HG03558 (cell line): ENCODE measurements around the gene TRANK1.
"Not testable (repeated sequence)": the region's sequence is repeated elsewhere in the genome, so short reads cannot be mapped to it uniquely, and the experiment has no call there.

Source experiments
- ATAC-seq: cut with Tn5 transposase; IDR thresholded peaks from one replicate; pipeline ENCODE4 v1.9.1; 2021; ENCODE audit warnings: moderate number of reproducible peaks; ENCODE audit not compliant: unreplicated experiment; ENCODE audit errors: extremely low read depth

TRANK1 gene

DNA sequence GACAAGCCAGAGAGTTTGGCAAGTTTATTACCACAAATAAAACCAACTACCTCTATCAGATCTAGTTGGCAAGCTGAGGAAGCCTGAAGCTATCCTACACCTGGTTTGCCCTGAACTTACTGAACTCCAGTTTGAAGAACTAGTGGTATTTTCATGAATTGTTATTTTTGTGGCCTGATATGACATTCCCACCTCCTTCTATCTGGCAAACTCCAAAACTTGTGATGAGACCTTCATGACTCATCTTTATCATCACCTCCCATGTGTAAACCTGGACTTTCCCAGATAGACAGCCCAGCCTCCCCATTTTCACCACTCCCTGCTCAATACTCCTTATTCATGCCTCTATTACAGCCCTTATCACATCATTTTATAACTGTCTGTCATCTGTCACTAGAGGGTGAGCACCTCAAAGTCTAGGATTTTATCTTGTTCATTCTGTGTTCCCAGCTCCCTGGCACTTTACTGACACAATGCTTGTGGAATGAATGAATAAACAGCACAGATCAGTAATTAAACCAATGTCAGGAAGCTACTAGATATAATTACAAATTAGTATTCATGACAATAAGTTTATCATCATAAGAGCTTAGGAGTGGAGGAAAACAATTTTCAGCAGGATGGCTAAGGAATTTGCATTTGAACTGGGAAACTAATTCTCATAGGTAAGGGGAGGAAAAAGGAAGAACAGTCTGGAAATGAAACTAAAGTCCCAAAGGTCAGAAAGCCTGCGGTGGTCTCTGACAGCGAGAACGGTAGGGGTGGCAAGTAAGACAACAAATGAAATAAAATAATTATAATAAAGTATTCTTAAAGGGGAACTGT lies 13.2 kb upstream of the TRANK1 start:
- ATAC-seq = no peak

DNA sequence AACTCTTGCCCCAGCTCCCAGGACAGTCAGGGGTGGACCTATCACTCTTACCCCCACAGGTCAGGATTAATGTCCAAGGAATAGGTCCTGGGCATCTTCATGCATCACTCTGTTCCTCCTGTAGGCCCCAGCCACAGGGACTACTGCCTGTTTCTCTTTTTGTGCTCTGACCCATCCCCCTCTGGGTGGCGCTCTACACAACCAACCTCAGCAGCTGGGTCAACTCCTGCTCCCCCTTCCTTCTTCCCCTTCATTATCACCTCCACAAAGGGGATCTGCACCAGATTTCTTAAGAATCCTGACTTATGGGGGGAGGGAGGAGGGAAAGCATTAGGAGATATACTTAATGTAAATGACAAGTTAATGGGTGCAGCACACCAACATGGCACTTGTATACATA lies 12.2 kb upstream of the TRANK1 start:
- no peak for ATAC-seq

DNA sequence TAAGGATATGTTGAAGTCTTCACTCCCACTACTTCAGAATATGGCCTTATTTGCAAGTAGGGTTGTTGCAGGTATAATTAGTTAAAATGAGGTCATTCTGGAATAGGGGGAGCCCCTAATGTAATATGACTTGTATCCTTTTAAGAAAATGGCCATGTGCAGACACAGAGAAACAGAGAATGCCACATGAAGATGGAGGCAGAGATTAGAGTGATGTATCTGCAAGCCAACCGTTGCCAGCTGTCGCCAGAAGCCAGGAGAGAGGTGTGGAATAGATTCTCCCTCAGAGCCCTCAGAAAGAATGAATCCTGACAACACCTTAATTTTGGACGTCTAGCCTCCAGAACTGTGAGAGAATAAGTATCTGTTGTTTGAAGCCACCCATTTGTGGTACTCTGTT lies 11.3 kb upstream of the TRANK1 start:
- no peak for ATAC-seq

DNA sequence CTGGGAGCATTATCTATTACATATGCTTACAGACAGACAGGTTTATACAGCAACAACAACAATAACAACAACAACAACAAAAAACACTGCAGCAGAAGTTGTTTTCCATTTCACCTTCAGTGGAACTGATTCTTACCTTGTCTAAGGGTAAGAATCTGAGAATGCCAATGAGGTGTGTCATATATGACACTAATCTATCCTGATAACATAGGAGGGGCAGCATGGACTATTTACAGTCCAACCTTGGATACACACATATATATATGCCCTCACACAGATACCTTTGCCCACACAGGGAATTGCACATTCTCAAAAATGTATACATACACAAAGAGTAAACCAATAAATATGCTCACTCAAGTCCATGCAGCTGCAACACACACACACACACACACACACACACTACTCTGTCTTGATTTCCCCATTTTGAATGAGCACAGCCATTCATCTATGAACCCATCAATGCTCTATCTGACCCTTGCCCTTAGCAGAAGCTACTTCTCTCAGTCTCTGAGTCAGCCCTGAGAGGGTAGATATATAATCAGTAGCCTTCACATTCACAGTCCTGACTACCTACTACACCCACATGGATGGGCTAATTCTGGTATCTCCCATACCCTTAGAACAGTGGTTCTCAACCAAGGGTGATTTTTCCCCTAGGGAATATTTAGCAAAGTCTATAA lies 9.7 kb upstream of the TRANK1 start:
- ATAC-seq = no peak

DNA sequence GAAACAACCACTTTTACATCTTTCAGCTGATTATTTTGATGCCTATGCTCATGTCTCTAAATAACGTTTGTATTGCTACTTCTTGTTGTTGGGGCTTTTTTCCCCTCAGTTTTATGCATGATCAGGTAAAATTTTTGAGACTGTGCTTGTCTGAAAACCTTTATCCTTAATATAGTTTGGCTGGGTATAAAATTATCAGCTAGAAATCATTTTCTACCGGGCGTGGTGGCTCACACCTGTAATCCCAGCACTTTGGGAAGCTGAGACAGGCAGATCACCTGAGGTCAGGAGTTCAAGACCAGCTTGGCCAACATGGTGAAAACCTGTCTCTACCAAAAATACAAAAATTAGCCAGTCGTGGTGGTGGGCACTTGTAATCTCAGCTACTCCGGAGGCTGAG lies 3.0 kb upstream of the TRANK1 start:
- ATAC-seq = not testable (repeated sequence)

DNA sequence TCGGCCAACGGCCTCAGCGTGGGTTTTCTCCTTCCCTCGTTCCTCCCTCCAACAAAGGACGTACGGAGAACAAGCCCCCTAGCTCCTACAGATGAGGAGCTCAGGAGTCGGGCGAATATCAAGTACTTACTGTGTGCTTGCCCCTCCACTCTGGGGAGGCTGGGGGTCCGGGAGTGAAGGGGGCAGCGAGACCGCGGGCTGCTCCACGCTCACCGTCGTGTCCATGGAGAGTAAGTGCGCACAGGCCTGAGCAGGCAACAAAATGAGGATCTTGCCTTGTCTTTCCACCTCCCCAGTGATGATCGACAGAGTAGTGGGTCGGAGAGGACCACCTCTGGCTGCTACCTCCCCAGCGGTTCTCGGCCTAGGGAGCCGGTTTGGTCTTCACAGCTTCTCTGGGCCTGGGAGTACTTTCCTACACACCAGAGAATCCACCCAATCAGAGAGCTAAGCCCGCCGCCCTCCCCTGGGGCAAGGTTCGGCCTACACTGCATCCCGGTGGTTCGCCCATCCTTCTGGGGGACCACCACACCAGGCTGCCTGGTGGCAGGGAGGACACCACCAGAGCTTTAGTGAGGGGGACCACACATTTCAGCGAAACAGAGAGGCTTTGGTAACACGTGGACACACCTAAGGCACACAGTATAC lies 603 bp upstream of the TRANK1 start:
- no peak for ATAC-seq

DNA sequence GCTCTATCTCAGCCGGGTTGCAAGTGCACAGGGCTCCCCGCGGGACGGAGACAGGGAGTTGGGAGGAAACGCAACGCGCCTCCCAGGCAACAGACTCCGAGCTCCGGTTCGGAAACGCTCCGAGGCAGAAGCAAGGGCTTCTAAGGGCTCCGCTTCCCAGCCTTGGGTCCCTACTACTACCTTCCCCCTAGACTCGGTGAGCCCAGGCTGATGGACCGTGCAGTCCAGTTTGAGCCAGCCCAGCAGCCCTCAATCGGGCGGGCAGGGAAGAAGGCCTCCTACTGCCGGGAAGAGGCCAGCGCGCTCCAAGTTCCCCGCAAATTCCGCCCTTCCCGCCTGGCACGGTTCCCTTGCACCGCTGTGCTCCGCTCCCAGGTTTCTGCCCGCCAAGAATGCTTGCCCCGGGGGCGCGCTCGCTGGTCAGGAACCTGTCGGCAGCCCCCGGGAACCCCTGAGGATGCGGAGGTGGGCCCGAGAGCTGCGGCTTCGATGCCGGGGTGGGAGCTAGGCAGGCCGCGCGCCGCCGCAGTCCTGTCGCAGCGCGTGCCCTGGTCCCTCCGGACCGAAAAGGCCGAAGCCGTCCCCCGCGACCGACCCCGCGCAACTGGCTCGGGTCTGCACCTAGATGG lies 728 bp downstream of the TRANK1 start:
- peak; percentile 12 for ATAC-seq

DNA sequence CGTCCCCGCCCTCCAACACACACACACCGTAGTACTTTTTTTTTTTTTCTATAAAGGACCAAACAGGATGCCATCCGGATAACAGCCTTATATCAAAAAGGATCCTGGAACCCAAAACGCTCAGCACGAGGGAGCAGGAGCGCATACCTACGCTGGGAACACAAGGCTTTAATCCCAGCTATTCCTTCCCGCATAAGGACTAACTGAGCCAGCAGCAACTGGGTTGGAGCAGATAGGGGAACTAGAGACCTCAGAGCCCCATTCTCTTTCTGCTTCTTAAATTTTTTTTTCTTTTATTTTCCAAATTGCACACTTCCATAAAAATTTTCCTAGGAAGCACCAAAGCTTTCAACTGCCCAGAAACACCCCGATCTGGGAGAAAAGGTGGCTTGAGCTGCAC lies 1.3 kb downstream of the TRANK1 start:
- ATAC-seq = no peak

DNA sequence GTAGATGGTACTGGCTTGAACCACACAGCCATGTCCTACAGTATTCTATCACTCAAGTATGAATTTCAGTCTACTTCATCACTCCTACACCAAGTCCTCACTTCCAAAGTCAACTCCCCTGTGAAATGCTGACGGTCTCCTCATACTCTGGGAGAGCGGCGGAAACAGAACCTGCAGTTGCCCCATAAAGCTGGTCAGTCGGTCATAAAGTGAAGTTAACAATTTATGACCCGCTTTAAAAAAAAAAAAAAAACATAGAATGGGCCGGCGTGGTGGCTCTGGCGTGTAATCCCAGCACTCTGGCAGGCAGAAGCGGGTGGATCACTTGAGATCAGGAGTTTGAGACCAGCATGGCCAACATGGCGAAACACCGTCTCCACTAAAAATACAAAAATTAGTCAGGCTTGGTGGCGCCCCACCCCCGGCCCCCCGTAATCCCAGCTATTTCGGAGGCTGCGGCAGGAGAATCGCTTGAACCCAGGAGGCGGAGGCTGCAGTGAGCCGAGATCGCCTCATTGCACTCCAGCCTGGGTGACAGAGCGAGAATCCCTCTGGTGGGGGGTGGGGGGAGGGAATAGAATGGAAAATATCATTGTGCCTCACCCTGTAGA lies 2.1 kb downstream of the TRANK1 start:
- ATAC-seq = no peak

DNA sequence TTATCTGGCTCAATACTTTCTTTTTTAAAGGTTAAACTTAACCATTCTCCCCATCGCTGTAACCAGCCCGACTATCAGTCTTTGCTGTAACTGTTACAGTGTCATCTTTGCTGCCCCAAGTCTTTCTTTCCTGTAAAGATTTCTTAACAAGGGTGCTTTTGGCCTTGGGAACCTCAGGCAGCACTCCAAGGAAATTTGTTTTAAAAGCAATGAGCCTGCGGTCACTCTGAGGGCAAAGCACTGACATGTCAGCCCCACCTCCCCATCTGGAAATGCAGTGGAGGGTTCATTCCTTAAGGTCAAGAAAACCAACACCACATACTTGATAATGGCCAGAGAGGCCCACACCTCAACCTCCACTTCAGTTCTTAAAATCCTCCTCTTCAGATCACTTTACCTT lies 3.2 kb downstream of the TRANK1 start:
- ATAC-seq = no peak

DNA sequence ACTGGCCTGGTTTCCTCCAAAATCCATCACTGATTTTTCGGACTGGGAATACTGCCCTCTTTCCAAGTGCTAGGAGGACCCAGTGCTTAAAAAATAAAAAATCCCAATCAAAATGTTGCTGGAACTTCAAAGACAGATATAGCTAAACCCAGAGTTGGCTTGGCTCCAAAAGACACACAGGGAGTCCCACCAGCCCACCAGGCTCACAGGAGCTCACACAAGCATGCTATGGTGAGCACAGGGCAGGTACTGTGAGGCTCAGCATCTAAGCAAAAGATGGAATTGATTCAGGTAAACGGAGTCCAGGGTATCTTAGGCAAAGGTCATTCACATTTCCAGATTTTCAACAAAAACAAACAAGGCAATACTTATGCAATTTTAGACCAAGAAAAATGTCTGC lies 3.7 kb downstream of the TRANK1 start:
- no peak for ATAC-seq

DNA sequence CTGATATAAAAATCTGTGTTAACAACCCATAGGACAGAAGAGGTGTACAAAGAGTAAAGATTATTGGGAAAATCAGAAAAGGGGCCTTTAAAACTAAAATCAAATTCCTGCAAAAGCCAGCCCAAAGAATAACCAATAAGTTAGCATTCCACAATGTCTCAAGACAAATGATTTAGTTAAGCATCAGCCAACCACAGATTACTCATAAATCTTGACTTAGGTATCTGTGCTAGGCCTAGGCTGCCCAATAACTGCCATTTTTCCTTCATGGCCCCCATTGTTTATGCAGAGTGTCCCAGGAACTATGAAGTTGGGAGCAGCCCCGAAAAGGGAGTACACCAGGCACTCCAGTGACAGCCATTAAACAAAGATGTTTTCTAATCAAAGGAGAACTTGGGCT lies 7.4 kb downstream of the TRANK1 start:
- no peak for ATAC-seq

DNA sequence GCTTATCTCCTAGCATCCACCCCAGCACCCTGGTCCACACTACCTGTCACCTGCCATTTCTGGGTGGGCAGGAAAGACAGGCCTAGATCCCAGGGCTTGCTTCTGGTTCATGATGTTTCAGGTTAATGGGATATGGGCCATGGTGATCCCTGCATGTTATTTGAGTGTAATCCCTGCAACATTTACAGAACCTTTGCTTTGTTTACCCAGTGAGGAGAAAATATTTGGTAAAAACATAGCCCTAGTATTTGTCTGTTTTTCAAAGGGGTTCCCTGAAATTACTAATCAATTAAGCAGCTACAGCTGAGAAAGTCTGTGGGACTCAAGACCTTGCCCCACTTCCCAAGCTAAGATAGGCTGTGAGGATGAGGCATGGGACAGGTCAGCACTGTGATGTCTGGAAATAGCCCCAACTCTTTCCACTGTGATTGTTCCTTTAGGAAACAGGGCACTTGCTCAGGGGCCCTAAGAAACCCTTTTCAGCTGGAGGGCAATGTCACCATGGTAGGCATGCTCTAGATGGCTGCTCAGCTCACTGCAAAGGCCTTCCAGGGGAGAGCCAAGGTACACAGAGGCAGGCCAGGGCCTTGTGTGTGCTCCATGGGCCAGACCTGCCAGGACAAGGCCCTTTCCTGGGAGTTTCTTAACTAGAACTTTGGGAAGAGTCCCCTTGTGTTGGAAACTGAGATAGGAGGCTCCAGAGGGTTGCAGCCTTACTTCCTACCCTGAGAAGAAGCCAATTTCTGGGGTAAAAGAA lies 11.1 kb downstream of the TRANK1 start:
- ATAC-seq = no peak

DNA sequence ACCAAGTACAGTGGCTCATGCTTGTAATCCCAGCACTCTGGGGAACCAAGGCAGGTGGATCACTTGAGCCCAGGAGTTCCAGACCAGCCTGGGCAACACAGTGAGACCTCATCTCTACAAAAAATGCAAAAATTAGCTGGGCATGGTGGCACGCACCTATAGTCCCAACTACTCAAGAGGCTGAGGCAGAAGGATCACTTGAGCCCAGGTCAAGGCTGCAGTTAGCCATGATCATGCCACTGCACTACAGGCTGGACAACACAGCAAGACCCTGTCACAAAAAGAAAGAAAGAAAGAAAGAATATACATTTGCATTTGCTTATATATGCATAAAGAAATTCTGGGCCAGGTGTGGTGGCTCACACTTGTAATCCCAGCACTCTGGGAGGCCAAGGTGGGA lies 13.4 kb downstream of the TRANK1 start:
- not testable (repeated sequence) for ATAC-seq

DNA sequence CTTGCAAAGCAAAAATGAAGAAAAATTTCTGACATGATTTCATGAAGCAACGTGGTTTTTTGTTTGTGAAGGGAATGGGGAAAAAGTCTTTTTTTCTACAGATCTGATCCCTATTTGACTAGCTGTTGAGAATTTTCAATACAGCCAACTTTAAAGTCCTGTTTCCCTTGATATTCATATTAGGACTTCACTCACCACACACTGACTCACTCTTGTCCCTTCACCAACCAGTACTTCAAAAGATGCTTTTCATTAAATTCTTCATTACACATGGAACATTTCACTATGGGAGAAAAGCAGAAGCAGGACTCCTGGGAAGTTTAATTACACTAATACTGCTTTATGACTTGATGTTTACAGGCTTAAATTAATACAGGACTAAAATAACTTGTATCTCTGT lies 16.6 kb downstream of the TRANK1 start:
- no peak for ATAC-seq

DNA sequence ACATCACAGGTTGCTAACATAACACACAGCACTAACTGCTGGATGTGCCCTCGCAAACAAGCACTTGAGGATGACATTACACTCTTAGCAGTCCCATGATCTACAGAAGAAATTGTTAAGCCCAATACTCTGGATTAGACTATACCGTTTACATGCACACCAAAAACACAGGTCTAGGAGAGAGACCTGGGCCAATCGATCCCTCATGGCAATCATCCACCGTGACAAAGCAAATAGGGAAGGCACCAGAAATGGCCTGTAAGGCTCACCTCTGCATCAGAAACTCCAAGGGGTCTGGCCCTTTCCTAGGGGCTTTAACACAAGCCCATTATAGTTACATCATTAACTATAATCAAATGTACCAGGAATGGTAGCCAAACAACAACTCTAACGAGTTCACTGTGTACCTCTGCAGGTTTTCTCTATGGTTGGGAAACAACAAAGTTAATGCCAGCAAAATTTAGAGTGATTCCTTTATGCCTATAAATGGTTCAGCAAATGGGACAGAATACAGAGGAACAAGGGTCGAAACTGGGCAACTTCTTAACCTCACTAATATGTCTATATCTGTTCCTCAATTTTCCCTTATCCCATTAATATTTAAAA lies 18.5 kb downstream of the TRANK1 start:
- no peak for ATAC-seq

DNA sequence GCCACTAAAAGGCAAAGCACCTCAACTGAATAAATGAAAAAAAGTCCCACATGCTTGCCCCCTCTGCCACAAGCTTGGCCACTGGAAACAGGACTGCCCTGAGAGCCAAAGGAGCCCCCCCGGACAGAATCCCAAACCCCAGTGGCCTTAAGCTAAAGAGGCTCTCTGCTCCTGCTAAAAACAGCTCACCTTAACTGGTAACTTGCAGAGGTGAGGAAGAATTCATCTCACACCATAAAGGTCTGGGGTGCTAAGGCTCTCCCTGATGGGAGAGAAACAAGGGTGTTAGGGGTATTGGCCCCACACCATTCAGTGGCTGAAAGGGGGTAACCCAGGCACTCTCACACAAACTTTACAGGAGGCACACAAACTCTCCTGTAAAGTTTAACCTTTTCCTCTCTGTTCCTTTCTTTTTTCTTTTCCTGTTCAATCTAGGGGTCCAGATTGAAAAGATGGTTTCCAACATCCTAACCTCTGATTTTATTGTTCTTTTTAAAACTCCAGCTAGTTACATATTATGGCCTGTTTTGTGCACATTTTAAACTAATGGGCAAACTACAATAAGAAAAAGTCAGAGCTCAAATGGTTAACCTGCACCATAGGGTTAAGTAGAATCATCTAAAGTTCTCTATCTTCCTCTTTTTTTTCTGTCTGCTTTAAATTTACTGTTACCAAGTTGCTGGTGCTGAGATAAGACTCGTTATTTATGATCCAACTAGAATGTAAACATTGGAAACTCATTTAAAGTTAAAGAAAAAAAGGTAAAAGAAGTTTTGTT lies 19.9 kb downstream of the TRANK1 start:
- ATAC-seq = no peak

DNA sequence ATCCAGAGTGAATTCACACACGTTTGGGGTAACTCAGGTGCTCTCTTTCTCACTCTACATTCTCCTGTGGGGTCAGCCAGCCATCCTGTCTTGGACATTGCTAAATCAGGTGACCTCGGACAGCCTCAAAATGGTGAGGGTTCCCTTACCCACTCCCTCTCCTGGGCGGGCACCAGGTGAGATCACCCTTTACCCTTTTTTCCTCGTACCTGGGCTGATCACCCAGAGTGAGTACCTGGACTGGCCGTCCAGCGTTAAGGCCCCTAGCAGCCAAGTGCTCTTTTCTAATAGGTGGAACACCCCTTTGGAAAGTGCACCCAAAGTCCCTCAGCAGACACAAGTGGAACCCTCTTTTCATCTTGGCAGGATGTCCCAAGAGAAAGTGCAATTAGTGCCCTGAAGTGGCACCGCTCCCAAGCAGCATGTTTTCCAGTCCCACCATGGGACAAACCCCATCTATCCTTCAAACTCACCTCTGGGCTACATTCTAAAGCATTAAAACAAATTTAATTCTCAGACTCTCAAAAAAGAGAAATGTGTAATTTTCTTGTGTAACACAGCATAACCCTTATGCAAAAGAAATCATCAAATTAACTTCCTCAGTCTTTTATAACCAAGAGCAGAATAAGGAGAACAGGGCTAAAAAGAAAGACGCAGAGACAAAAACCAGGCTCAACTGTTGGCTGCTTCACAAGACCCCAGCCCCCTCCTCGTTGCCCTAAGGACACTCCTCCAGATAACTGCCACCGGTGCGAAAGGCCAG lies 20.7 kb downstream of the TRANK1 start:
- no peak for ATAC-seq
